Skeletal muscle cell (primary cell): ENCODE results near the gene GPR37L1.

ENCODE experiments used
- DNase-seq: peaks from one replicate; pipeline ENCODE4 v3.0.0-alpha.2; 2010; ENCODE audit warnings: low read depth
- H3K4me3 ChIP-seq: 2 replicates; pipeline ENCODE4 v1.5.1; 2011; ENCODE audit warnings: low read depth, mild to moderate bottlenecking, control low read depth, low read length, moderate library complexity

The GPR37L1 gene

GRCh38 chr1:202151045-202151444, 28.3 kb downstream of the GPR37L1 start:
- H3K4me3 ChIP-seq: no peak overlapping the region
- no peak for DNase-seq

DNA sequence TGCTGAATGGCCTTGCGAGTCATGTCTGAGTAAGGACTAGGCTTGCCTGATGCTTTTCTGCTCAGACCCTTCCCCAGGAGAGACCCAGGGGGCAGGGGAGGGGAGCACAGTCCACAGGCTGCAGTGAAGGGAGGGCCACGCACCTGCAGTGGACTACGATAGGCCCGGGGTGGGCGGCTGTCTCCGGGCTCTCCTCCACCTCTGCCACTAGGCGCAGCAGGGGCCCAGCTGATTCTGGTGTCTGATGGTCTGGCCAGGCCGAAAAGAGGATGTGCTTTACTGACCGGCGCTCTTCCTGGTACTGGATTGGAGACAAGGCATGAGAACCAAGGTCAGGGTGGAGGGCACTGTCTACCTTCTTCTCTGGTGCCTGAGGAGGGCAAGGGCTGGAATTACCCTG, 29.7 kb downstream of the GPR37L1 start:
- no peak for DNase-seq
- H3K4me3 ChIP-seq: no peak overlapping the region

DNA sequence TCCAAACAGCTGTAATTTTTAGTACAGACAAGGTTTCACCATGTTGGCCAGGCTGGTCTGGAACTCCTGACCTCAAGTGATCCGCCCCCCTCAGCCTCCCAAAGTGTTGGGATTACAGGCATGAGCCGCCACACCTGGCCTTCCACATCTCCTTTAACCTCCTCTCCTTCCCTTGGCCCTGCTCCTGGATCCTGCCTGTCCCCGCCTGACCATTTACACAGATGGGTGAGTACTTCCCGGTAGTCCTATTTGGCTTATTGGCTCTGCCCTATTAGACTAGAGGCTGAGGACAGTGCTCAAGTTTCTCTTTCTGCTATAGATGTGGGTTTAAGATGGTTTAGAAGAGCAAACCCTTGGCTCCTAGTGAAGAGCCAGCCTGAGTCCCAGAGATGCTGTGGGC, 30.6 kb downstream of the GPR37L1 start:
- DNase-seq: no peak
- no peak overlapping the region for H3K4me3 ChIP-seq

- DNase-seq: no peak
Measured at GRCh38 chr1:202154148-202154765, 31.5 kb downstream of the GPR37L1 start.

DNA sequence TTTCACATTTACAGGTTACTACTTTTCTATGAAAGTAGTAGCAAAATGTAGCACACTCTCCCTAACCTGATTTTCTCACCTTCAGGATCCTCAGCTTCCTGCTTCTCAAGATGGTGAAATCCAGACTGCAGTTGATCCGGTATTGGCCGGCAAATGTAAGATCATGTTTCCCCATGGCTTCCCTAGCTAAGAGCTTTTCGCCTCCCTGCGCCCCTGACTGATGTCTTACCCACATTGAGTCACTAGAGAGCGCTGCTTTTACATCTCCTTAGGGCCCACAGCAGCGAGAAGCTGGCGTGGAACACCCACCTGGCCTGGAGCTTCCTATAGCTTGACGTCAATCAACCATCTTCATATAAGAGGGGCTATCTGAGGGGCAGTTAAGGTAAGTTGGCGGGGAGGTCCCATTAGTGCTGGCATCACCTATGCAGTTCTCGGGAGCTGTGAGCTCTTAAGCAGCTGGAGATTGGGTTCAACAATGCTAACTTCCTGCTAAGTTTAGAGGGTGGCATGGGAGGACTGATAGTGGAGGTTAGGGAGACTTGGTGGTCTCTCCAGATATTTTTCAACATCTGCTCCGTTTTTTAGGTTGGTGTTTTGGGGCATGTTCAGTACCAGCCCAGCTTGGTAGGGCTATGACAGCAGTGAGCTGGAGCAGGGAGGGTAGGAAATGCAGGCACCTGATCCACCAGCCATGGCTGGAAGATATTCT, 32.2 kb downstream of the GPR37L1 start:
- DNase-seq: peak; percentile 41
- H3K4me3 ChIP-seq: no peak overlapping the region

More at GRCh38 chr1:202154148-202154765, 31.5 kb downstream of the GPR37L1 start:
- H3K4me3 ChIP-seq: no peak overlapping the region

- H3K4me3 ChIP-seq: no peak overlapping the region
- DNase-seq: no peak
Measured at GRCh38 chr1:202155478-202156021, 32.8 kb downstream of the GPR37L1 start.

- no peak for DNase-seq
- H3K4me3 ChIP-seq: no peak overlapping the region
Measured at GRCh38 chr1:202156590-202156989, 33.9 kb downstream of the GPR37L1 start.

- no peak overlapping the region for H3K4me3 ChIP-seq
- no peak for DNase-seq
Measured at GRCh38 chr1:202157945-202158344, 35.2 kb downstream of the GPR37L1 start.

GRCh38 chr1:202158810-202159533, 36.3 kb downstream of the GPR37L1 start:
- no peak overlapping the region for H3K4me3 ChIP-seq
- DNase-seq: no peak

DNA sequence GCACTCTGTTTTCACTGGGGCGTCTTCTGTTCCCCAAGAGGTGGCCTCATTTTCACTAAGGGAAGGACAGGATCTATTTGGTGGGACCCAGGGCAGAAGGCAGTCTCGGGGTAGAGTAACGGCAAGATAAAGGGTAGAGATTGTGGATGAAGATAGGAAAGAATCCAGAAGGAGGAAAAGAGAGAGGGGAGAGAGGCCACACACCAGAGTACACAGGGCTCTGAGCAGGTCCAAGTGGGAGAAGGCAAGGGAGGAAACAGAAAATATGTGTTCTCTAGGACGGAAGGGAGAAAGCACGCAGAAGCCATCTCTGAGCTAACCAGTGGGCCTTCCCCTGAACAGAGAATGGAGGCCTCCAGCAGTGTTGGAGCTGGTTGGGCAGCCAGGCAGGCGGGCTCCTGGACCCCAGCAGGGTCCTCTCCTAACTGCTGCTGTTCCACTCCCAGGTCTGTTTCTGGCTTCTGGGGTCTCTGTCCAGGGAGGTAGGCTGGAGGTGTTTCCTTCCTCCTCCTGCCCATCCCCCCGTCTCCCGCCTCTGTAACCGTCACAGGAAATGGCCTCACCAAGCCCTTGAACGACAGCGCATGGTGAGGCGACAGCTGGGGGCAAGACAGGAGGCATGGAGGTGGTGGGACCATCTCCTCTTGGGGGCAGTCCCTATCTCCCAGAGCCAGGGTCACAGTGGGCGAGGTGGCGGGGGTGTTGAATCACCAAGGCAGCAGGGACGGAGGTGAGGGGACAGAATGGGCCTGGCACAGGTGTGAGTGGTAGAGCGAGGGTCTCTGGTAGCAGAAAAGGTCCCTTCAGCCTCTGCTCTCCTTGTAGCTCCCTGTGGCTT, 37.0 kb downstream of the GPR37L1 start:
- no peak for DNase-seq
- no peak overlapping the region for H3K4me3 ChIP-seq

DNA sequence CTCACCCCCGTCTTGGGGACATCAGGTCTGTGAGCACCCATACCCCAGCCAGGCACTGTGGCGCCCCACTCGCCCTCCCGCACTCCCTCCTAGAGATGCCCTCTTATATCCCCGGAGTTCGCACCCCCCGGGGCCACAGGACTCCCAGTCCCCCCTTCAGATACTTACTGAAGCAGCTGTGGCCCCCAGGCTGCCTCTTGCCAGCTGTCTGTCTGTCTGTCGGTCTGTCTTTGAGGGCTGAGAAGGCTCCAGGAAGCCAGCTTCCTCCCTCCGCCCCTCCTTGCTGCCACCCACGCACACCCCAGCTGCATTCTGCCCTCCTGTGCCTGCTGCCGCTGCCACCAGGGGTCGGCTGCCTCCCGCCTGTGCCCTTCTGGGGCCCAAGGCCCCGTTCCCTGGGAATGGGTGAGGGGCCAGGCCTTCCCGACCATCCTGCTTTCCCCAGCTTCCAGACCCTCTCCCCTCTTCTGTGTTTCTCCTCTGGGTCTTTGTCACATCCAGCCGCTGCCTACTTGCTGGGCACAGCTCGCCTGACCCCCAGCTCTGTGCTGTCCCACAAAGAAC, 37.7 kb downstream of the GPR37L1 start, which contains the start of gene PTPN7:
Gene PTPN7 (minus strand): TSS at position 226 of the 564 bp plus-strand sequence. CDS start 1,200 bp downstream, outside the sequence.
- no peak within 1 kb of the TSS for H3K4me3 ChIP-seq
- no peak for DNase-seq

- DNase-seq: no peak
- no peak overlapping the region for H3K4me3 ChIP-seq
Measured at GRCh38 chr1:202161151-202162046, 38.7 kb downstream of the GPR37L1 start.

GRCh38 chr1:202162047-202162417, 39.3 kb downstream of the GPR37L1 start:
- H3K4me3 ChIP-seq: no peak overlapping the region
- no peak for DNase-seq

GRCh38 chr1:202162418-202163280, 39.9 kb downstream of the GPR37L1 start:
- no peak for DNase-seq
- H3K4me3 ChIP-seq: no peak overlapping the region

DNA sequence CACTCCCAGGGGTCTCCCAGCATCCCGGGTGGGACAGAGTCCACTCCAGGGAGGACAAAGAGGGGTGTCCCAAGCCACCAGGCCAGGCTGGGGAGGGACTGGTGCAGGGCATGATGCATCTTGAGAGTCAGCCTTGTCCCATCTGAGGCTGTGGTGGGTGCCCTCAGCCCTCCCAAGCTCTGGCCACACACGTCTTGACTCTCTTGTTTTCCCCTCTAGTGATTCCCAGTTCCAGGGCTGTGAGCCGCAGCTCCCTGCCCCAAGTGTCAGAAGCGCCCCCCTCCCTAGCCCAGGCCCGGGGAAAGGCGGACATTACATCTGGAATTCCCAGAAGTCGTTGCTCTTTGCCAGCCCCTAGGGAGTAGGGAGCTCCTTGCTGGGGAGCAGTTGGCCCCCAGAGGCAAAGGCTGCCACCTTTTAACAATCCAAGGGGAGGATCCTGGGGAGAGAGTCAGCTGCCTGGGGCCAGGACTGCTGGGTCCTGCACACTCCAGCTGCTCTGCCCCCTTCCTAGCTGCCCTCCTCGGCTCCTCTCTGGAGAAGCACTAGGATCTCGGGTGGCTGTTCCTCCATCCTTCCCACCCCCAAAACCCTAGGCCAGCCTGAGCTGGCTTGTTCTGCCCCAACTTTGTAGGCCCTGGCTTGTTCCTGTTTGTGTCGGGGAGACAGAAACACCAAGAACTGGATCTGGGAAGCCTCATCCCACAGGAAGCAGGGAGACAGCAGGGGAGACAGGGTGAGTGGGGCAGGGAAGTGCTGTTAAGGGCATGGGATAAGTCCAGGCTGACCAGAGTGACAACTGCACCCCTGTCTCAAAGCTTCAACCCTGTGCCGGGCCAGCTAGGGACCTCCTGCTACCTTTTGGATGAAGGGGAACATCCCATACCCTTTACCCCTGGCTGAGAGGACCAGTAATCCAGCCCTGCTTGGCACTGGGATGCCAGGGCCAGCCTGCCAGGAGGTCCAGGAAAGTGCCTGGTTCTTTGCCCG, 40.9 kb downstream of the GPR37L1 start:
- no peak for DNase-seq
- no peak overlapping the region for H3K4me3 ChIP-seq
